CD4-positive, alpha-beta T cell treated with Interferon alpha-2 for 1 hour (primary cell): ENCODE results near the gene THTPA.
"Not testable (repeated sequence)": the region's sequence is repeated elsewhere in the genome, so short reads cannot be mapped to it uniquely, and the experiment has no call there.

Experiments
- DNase-seq, 2 donors: peaks; one replicate each; pipeline ENCODE4 v3.0.0-alpha.2; 2020 to 2022

THTPA gene

GRCh38 chr14:23588884-23589598 is 33.0 kb downstream of the THTPA start:
- DNase-seq, result peak; percentile 83 to 85

DNA sequence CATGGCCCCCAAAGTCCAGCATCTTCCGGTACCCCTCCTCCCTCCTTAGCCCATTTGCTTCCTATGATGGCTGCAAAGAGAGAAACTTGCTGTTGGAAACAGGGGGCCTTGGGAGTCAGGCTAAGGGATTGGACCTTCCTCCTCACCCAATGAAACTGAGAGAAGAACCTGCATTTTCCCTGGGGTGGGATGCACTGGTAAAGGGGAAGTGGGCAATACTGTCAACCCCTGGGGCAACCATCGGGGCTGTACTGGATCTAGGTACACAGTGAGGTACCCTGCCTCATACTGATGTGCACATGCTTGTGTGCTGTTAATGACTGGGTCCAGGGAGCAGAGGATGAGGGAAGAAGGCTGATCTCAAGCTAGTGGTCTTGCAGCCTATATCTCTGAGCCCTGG is 33.5 kb downstream of the THTPA start:
- DNase-seq, result no peak

- DNase-seq, result no peak
Observed at GRCh38 chr14:23590198-23590597, 34.1 kb downstream of the THTPA start.

- DNase-seq, result not testable (repeated sequence)
Observed at GRCh38 chr14:23594191-23594590, 38.1 kb downstream of the THTPA start.

- DNase-seq, result no peak
Observed at GRCh38 chr14:23600322-23600707, 44.2 kb downstream of the THTPA start.

GRCh38 chr14:23600806-23601205 is 44.7 kb downstream of the THTPA start:
- DNase-seq, result no peak

- DNase-seq, result no peak
Observed at GRCh38 chr14:23601424-23601823, 45.4 kb downstream of the THTPA start.

DNA sequence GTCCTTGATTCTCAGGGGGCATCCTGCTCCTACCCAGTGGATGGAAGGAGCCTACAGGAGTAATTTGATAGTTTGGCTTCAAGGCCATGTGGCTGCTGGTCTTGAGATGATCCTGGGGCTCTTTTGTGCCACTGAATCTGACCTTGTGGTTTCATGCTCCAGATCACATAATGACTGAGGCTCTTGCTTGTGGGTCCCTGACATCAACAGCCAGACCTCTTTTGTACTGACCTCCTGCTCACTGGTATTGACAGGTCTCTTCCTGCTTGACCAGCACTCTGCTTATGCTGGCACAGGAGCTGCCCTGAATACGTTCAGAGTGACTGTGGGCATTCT is 45.7 kb downstream of the THTPA start:
- no peak for DNase-seq

- no peak for DNase-seq
Observed at GRCh38 chr14:23602181-23603095, 46.4 kb downstream of the THTPA start.

DNA sequence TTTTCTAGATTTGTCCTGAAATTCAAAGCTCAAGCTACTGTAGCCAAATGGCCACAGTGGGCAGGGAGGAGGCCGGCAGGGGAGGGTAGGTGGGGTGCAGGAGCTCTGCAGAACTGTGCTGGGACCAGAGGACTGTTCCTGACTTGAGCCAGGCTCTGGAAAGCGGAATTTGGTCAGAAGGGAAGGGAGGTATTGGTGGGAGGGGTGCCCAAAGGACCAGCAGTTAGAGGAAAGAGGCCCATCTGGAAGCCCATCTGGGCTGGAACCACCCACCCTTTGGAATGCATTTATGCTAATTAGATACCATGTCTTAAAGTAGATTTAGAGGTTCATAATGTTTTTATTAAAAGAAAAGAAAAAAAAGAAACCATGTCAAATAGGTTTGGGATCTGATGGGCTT is 47.0 kb downstream of the THTPA start:
- DNase-seq, result no peak

- no peak for DNase-seq
Observed at GRCh38 chr14:23604148-23604547, 48.1 kb downstream of the THTPA start.

GRCh38 chr14:23604675-23605170 is 48.7 kb downstream of the THTPA start:
- no peak for DNase-seq

GRCh38 chr14:23605931-23606585 is 50.0 kb downstream of the THTPA start:
- no peak for DNase-seq

DNA sequence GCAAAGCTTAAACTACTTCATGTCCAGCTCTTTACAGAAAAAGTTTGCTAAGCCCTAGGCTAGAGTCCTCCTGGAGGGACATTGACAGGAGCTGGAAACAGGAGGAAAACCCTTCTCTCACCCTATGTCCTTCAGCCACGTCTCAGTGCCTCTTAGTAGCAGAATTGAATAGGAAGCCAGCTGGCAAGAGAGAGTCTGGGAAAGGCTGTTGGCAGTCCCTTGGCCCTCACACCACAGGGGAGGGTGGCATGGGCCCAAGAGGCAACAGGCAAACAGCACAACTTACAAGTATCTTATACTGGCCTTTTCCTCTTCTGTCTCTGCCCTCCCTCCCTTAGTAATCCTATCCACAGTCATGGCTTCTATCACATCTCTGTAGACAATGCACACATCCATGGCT is 52.4 kb downstream of the THTPA start:
- no peak for DNase-seq

DNA sequence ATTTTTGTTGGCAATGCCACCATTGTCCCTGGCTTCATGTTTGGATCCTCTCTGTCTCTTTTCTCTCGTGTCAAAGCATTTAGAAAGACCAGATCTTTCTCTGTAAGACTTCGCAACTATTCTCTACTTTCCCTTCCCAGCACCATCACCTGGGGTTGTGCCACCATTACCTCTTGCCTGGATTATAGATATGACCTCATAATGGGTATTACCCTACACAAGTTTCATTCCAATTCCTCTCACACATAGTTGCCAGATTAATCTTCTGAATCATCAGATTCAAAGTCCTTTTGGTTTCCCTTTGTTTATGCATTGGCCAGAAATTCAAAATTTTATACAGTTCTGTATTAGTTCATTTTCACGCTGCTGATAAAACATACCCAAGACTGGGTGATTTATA is 52.9 kb downstream of the THTPA start:
- DNase-seq, result no peak

DNA sequence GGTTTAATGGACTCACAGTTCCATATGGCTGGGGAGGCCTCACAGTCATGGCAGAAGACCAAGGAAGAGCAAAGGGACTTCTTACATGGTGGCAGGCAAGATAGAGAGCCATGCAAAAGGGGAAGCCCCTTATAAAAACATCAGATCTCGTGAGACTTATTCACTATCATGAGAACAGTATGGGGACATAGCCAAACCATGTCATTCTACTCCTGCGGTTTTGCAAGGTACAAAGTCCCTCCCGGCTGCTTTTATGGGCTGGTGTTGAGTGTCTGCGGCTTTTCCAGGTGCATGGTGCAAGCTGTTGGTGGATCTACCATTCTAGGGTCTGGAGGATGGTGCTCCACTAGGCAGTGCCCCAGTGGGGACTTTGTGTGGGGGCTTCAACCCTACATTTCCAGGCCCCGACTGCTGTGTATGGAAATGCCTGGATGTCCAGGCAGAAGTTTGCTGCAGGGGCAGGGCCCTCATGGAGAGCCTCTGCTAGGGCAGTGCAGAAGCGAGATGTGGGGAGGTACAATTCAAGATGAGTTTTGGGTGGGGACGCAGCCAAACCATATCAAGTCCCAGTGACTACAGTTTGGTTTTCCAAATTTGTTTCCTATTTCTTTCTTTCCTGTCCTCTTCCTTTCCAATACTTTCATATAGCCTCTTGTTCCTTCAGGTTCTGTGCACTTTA is 53.5 kb downstream of the THTPA start:
- not testable (repeated sequence) for DNase-seq
